D341Med (cell line): Measurements from ENCODE around the gene DNAJC18.
"Not testable (repeated sequence)": the region's sequence is repeated elsewhere in the genome, so short reads cannot be mapped to it uniquely, and the experiment has no call there.

Source experiments
- DNase-seq: peaks from one replicate; pipeline ENCODE4 v3.0.0; 2012; ENCODE audit warnings: low spot score

DNAJC18 gene

GRCh38 chr5:139461176-139461575 is 21.9 kb upstream of the DNAJC18 start:
- no peak for DNase-seq

- no peak for DNase-seq
These were observed 21.1 kb upstream of the DNAJC18 start for GRCh38 chr5:139460455-139460854.

GRCh38 chr5:139459451-139459934 is 20.2 kb upstream of the DNAJC18 start:
- DNase-seq: no peak

GRCh38 chr5:139458580-139459407 is 19.5 kb upstream of the DNAJC18 start:
- no peak for DNase-seq

GRCh38 chr5:139457653-139458306 is 18.5 kb upstream of the DNAJC18 start:
- DNase-seq: no peak

- no peak for DNase-seq
These were observed 17.9 kb upstream of the DNAJC18 start for GRCh38 chr5:139457241-139457640.

- DNase-seq: peak; percentile 20
These were observed 17.5 kb upstream of the DNAJC18 start for GRCh38 chr5:139456776-139457175.

- no peak for DNase-seq
These were observed 15.4 kb upstream of the DNAJC18 start for GRCh38 chr5:139454568-139455290.

GRCh38 chr5:139453683-139454567 is 14.6 kb upstream of the DNAJC18 start:
- DNase-seq: no peak

GRCh38 chr5:139451878-139452660 is 12.7 kb upstream of the DNAJC18 start:
- DNase-seq: no peak

- DNase-seq: no peak
These were observed 11.9 kb upstream of the DNAJC18 start for GRCh38 chr5:139451176-139451575.

- DNase-seq: no peak
These were observed 7.8 kb upstream of the DNAJC18 start for GRCh38 chr5:139446956-139447779.

GRCh38 chr5:139445325-139446170 is 6.2 kb upstream of the DNAJC18 start:
- DNase-seq: no peak

- DNase-seq: no peak
These were observed 4.6 kb upstream of the DNAJC18 start for GRCh38 chr5:139443831-139444453.

GRCh38 chr5:139440416-139440815 is 1.1 kb upstream of the DNAJC18 start:
- DNase-seq: not testable (repeated sequence)

GRCh38 chr5:139438707-139439012 is 665 bp downstream of the DNAJC18 start:
- no peak for DNase-seq

- no peak for DNase-seq
These were observed 3.6 kb downstream of the DNAJC18 start for GRCh38 chr5:139435676-139436075.

- DNase-seq: no peak
These were observed 7.6 kb downstream of the DNAJC18 start for GRCh38 chr5:139431706-139432105.

- DNase-seq: no peak
These were observed 9.3 kb downstream of the DNAJC18 start for GRCh38 chr5:139430015-139430414.
